Measurements from ENCODE around the gene HMGN4.

DNA sequence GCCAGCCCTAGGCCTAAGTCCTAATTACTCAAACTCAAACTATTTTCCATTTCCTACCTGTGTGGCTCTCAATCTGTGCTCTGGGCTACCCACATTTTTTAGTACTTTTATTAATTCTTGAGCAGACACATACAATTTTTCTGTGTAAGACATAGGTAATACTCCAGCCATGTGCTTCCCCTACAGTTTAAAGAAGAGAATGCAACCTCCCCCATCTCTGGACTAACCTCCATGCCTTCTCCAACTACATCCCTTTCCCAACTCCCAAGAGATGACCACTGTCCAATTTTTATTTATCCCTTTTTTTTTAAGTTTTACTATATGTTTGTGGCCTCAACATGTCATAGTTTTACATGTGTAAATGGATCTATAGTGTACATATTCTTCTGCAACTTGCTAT lies 5.8 kb downstream of the HMGN4 start:
- TF ChIP-seq, protein P1, sequence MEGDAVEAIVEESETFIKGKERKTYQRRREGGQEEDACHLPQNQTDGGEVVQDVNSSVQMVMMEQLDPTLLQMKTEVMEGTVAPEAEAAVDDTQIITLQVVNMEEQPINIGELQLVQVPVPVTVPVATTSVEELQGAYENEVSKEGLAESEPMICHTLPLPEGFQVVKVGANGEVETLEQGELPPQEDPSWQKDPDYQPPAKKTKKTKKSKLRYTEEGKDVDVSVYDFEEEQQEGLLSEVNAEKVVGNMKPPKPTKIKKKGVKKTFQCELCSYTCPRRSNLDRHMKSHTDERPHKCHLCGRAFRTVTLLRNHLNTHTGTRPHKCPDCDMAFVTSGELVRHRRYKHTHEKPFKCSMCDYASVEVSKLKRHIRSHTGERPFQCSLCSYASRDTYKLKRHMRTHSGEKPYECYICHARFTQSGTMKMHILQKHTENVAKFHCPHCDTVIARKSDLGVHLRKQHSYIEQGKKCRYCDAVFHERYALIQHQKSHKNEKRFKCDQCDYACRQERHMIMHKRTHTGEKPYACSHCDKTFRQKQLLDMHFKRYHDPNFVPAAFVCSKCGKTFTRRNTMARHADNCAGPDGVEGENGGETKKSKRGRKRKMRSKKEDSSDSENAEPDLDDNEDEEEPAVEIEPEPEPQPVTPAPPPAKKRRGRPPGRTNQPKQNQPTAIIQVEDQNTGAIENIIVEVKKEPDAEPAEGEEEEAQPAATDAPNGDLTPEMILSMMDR (IDR thresholded peaks at IDR 0.05) = no peak
- TF ChIP-seq POLR2A (IDR thresholded peaks at IDR 0.05) (no peak), EP300 (IDR thresholded peaks at IDR 0.05) (no peak)
